ENCODE measurements around the gene NSUN6. TPM values are rescaled to one million over a fixed set of nuclear protein-coding genes. Genes with fewer than 3 reads are reported as not detected.

The NSUN6 gene
- 16.8 and 19.8 TPM in 2 replicates for total RNA-seq

GRCh38 chr10:18651324-18652007 is at the start of gene NSUN6:
Gene NSUN6, minus strand, starts transcription at chr10:18651587. Its CDS starts 384 bp downstream, at chr10:18651203.

GRCh38 chr10:18659125-18659818 is 7.9 kb upstream of the NSUN6 start, which contains the start of gene ARL5B:
Gene ARL5B, plus strand, starts transcription at chr10:18659431. Its CDS starts 207 bp downstream, at chr10:18659638.

Other genes starting within 250 kb of the NSUN6 start
- gene ARL5B, start 7.8 kb upstream of the NSUN6 start, total RNA-seq, result 33.5 and 33.7 TPM in 2 replicates

Measured in nasal cavity respiratory epithelium epithelial cell of viscerocranial mucosa (primary cell).